Suppressor macrophage treated with lipopolysaccharide for 4 hours (primary cell): Measurements from ENCODE around the gene NFKBIE.

Experiments
- DNase-seq: peaks from one replicate; pipeline ENCODE4 v3.0.0-alpha.2; 2020

NFKBIE gene

DNA sequence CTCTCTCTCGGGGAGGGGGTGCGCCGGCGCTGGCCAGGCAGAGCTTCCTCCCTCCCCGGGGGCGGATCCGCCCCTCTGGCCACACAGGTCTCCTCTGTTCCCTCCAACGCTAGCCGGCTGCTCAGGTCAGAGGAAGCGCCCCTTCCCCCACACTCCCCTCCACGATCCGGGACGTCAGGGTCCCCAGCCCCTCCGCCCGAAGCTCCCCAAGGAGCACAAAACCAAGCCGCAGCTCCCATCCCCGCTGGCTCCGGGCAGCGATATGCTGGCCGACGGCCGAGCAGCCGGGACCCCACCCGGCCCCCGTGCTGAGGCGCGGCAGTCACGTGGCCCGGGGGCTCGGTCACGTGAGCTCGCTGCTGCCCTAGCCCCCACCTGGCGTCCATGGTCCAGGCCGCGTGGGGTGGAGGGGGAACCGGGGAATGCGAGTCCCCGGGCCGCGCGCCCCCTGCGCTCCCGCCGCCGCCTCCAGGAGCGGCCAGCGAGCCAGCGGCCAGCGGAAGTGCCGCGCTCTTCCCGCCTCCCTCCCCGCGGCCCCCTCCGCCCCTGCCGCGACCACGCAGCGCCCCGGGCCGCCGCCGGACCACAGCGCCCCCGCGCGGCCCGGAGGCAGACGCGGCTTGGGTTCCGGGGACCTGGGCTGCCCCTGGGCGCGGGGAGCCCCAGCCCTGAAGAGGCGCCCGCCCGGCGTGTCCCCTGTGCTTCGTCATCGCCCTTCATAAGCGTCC, 8.2 kb downstream of the NFKBIE start, which contains the start of gene SLC35B2:
TSS of gene SLC35B2 (minus strand) at position 504 of the 728 bp plus-strand sequence. CDS start at position 386, 118 bp downstream.
- peak; percentile 28 for DNase-seq

DNA sequence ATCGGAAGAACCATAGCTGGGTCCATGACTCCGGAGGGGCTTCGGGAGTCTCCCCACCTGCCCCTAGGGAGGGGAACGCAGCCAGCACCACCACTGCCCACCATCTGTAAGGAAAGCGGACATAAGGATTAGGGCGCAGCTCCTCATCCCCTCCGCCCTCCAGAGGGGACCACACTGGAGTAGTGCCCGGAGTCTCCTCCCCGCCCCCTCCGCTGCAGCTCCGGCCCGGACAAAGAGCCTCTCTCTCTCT, 8.7 kb downstream of the NFKBIE start:
- DNase-seq, result no peak

DNA sequence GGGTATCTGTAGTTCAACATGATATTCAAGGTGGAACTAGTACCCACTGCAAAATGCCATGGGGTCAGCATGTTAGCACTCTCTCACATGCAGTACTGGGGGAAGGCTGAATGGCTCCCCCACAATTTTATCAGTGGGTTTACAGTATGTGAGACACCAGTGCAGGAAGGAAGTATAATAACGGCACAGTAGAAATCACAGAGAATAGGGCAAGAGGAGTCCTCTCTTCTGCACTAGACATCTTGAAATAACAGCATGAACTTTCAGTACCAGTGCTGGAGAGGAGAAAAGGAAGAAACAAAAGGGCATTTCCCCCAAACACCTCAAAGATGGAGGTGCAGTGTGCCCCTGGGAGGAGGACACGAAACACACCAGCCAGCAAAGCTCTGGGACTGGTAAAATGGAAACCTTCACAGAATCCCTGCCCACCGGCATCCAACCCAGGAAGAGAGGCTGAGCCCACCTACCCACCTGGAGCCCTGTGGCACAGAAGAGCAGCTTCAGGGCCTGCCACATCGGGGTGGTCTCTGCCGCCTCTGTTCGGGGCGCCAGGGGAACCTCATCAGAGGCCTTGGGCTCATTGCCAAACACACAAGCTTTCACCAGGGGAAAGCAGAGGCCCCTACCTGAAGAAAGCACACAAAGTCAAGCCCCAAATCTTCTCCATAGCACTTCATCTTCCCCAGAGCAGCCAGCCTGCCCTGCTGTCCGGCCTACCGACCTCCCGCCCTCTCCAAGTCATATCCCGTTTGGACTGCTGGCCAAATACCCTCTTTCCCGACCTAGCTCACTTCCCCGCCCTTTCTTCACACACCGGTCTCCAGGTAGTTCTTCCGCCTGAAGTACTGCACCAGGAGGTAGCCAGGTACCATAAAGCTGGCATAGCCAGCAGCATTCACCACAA, 9.2 kb downstream of the NFKBIE start:
- no peak for DNase-seq

DNA sequence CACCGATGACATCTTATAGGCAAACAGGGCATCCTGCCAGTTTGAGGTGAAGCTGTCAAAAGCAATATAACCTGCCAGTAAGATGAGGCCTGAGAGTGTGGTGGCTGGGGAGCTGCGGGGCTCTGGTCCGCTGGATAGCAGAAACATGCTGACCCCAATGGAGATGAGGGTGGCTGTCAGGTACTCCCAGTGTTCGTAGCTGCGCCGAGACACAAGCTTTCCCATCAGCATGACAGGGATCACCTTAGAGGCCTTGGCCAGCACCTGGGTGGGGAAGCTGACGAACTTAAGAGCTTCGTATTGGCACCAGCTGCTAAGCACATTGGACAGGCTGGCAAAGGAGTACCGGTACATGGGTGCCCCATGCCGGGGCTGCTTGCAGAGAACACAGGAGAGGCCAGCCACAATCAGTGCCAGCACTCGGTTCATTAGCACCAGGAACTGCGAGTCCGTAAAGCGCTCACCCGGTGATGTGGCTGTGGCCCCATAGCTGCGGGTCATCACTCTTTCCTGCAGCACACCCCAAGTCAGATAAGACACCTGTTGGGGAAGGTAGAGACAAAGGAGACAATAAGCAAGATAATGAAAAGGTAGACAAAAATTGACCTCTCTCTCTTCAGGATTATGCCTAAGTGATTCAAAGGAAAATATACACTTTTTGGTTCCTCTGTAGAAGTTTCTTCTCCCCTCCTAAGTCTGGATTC, 10.1 kb downstream of the NFKBIE start:
- no peak for DNase-seq

DNA sequence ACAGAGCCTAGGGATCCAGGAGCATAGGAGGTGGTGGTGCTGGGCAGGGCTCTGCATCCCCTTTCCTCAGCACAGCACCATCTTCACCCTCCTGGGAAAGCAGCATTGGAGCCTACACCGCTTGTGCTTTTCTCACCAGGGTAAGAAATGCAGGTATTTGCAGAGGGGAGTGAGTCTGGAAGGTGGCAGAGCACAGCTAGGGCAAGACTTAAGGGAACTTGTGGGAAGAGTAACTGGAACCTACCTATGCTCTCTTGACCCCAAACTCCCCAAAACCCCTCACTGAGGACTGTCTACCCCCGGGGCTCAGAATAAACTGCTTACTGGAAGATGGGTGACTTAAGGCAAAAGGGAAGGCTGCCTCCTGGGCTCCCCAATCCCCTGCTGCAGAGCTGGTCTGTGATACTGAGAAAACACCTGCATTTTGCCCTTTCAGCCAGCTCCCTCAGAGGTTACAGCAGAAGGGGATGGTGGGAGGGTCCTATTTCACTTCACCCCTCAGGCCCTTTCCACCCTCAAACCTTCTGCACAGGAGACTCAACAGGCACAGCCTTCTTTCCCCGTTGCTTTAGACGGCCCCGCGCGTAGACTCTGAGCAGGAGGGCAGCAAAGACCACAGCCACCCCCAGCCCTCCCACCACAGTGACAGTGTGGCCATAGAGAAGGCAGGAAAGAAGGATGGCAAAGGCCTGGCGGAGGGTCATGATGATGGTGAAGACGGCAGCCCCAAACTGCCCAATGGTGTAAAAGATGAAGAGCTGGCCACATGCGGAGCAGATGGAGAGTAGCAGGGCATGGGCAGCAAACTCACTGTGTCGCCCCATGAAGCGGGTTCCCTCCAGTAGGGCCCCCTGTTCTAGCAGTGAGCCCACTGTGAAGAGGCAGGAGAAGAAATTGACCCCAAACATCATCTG, 10.9 kb downstream of the NFKBIE start:
- no peak for DNase-seq

GRCh38 chr6:44253307-44254101, 11.8 kb downstream of the NFKBIE start:
- DNase-seq, result peak; percentile 61

DNA sequence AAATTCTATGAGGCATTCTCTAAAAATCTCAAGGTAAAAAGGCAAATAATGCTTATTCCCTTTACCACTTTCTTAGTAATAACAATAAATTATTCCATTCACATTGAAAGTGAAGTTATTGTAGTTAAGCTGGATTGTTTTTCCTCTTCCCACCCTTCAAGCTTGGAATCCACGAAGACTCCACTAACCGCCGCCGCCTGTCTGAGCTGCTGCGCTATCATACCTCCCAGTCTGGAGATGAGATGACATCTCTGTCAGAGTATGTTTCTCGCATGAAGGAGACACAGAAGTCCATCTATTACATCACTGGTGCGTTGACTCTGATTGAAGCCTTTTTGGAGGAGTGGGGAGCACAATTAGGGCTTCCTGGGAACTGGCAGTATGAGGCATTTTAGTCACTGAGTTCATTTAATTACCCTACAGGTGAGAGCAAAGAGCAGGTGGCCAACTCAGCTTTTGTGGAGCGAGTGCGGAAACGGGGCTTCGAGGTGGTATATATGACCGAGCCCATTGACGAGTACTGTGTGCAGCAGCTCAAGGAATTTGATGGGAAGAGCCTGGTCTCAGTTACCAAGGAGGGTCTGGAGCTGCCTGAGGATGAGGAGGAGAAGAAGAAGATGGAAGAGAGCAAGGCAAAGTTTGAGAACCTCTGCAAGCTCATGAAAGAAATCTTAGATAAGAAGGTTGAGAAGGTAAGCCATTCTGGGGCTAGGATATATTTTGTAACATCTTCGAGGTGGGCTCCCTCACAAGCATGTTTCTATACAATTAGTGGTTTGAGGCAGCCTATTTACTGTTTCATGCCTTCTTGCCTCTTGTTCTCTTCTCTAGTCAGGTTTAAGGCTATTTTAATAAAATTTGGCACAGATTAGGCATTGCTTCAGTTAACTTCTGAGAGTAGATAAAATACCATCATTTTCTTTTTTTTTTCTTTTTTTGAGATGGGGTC, 13.5 kb downstream of the NFKBIE start:
- DNase-seq, result no peak

DNA sequence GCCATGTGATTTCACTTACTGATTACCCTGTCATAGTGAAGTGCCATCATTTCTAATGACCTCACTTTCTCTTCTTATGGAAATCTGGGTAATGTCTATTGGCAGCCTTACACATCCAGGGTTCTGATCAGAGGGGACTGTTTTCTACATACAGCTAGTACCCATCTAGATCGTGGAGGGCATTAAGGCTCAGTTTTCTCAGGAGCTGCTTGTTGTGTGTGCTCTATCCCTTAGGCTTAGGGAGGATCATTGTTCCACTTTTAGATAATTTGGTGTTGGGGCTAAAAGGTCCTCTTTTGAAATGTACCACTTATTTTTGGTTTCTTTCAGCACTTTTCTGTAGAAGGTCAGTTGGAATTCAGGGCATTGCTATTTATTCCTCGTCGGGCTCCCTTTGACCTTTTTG, 14.6 kb downstream of the NFKBIE start:
- DNase-seq, result no peak

DNA sequence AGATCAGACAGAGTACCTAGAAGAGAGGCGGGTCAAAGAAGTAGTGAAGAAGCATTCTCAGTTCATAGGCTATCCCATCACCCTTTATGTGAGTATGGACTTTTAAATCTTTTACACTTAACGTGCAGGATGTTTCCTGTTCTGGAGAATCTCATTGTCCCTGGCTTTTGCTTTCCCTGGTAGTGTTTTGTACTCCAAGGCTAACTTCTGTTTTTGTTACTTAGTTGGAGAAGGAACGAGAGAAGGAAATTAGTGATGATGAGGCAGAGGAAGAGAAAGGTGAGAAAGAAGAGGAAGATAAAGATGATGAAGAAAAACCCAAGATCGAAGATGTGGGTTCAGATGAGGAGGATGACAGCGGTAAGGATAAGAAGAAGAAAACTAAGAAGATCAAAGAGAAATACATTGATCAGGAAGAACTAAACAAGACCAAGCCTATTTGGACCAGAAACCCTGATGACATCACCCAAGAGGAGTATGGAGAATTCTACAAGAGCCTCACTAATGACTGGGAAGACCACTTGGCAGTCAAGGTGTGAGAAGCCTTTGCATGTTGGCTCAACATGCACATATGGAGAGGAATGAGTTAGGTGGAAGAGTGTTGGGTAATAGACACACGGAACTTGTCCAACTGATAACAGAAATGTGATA, 15.2 kb downstream of the NFKBIE start:
- DNase-seq, result no peak

DNA sequence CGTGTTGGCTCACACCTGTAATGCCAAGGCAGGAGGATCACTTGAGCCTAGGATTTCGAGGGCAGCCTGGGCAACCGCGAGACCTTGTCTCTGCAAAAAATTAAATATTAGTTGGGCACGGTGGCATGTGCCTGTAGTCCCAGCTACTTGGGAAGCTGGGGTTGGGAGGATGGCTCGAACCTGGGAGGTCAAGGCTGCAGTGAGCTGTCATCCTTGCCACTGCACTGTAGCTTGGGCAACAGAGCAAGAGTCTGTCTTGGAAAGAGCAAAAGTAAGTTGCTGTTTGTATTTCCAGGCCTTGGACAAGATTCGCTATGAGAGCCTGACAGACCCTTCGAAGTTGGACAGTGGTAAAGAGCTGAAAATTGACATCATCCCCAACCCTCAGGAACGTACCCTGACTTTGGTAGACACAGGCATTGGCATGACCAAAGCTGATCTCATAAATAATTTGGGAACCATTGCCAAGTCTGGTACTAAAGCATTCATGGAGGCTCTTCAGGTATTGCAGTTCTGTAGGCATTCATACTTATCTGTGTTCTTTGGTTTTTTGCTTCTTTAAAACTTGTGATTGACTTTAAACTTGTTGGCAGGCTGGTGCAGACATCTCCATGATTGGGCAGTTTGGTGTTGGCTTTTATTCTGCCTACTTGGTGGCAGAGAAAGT, 16.1 kb downstream of the NFKBIE start:
- no peak for DNase-seq

- no peak for DNase-seq
These were observed 16.8 kb downstream of the NFKBIE start for GRCh38 chr6:44248579-44248978.

- peak; percentile 82 for DNase-seq
These were observed 17.7 kb downstream of the NFKBIE start for GRCh38 chr6:44247338-44248302.

DNA sequence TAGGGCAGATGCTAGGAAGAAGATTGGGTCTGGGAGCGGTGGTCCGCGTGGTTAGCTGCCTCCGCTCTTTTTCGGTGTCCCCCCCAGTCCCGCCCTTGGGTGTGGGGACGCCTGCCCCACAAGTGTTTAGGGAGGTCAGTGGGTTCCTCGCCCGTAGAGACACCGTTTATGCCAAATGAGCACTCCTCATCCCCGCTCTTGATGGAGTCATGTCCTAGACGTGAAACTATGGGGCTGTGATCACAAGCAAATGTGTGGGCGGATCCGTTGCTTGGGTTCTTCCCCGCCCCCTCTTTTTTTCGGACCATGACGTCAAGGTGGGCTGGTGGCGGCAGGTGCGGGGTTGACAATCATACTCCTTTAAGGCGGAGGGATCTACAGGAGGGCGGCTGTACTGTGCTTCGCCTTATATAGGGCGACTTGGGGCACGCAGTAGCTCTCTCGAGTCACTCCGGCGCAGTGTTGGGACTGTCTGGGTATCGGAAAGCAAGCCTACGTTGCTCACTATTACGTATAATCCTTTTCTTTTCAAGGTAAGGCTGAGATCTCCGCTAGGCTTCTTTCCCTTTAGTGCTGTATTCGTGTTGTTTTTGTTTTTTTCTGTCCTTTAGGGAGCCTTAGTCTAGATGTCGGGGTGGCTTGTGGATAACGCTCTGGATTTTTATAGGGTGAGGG, 18.6 kb downstream of the NFKBIE start, which contains the start of gene HSP90AB1:
TSS of gene HSP90AB1 (plus strand) at position 439 of the 675 bp plus-strand sequence. CDS start 1,529 bp downstream, outside the sequence.
- peak; percentile 96 for DNase-seq

DNA sequence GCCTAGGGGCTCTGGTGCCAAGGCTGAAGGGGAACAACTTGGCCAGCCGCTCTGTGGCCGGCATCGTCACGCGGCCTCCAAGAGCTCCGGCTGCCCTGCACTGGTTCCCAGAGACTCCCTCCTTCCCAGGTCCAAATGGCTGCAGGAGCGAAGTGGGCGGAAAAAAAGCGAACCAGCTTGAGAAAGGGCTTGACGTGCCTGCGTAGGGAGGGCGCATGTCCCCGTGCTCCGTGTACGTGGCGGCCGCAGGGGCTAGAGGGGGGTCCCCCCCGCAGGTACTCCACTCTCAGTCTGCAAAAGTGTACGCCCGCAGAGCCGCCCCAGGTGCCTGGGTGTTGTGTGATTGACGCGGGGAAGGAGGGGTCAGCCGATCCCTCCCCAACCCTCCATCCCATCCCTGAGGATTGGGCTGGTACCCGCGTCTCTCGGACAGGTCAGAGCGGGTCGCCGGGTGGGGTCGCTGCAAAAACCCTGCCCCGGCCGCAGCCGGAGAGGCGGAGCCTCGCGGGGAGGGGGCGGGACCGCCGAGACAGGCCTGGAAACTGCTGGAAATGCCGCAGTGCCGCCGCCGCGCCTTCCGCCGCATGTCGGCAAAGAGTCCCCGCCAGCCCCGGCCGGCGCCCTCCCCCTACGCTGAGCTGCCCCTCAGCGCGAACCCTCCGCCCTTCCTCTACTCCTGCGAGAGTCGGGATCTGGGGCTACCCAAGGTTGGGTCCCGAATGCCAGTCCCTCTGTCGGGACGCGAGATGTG, 19.3 kb downstream of the NFKBIE start:
- peak; percentile 74 for DNase-seq

GRCh38 chr6:44245391-44245911, 19.9 kb downstream of the NFKBIE start:
- no peak for DNase-seq

DNA sequence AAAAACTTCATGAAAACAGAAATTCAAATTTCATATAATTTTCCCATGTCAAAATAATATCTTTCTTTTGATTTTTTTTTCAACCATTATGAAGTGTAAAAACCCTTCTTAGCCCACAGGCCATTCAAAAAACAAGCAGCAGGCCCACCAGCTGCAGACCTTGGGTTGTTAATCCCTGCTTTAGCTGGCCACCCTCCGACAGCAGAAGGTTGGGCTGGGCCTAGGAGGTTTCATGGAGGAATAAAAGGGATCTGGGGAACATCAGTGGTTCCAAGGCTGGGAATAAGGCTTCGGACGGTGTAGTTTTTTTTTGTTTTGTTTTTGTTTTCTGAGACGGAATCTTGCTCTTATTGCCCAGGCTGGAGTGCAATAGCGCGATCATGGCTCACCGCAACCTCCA, 22.0 kb downstream of the NFKBIE start:
- DNase-seq, result no peak
